WERI-Rb-1 (cell line): Measurements from ENCODE around the gene ERMN.
A peak's percentile ranks its signal among the peaks of the same experiment; 100 is the strongest.

Experiments used
- DNase-seq: peaks from one replicate; pipeline ENCODE4 v3.0.0-alpha.2; 2020
- H3K27ac ChIP-seq: fragments of 250-450 bp; sonication (Bioruptor Pico); 2 replicates; pipeline ENCODE4 v1.5.1; 2020; ENCODE audit warnings: mild to moderate bottlenecking, moderate library complexity
- H3K27me3 ChIP-seq: fragments of 250-450 bp; sonication (Bioruptor Pico); 2 replicates; pipeline ENCODE4 v1.5.1; 2021; ENCODE audit warnings: mild to moderate bottlenecking, low read depth, moderate library complexity; ENCODE audit not compliant: insufficient read depth, severe bottlenecking
- H3K36me3 ChIP-seq: fragments of 250-450 bp; sonication (Bioruptor Pico); 2 replicates; pipeline ENCODE4 v1.5.1; 2020; ENCODE audit warnings: mild to moderate bottlenecking, moderate library complexity
- H3K4me3 ChIP-seq: 2 replicates; pipeline ENCODE4 v1.5.1; 2011; ENCODE audit warnings: low read depth, mild to moderate bottlenecking, control low read depth, low read length
- H3K9me3 ChIP-seq: fragments of 250-450 bp; sonication (Bioruptor Pico); 2 replicates; pipeline ENCODE4 v1.5.1; 2021; ENCODE audit warnings: mild to moderate bottlenecking, moderate library complexity; ENCODE audit not compliant: severe bottlenecking
- TF ChIP-seq, protein P1 (sequence below): IDR thresholded peaks from 2 replicates; pipeline ENCODE4 v1.5.1; 2011; ENCODE audit warnings: low read depth, mild to moderate bottlenecking, control low read depth, inconsistent platforms, low read length

Gene ERMN

DNA sequence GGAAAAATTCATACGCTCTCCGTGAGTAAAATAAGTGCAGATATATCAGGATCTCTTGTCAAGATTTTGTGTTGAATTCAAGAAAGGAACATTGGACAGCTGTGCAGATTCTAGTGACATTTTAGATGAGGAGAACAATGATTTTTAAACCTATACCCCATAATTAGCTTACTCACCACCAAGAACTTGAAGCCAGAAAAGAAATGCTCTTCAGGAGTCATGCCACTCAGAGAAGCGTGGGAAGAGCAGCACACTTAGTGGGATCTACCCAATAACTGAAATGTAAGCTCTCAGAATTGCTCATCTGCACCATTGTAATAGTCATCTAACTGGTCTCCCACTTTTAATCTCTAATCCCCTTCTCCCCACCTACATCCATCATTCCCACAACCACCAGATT, 9.2 kb upstream of the ERMN start:
- no peaks in the 10 kb centered on the region for H3K9me3 ChIP-seq
- H3K27ac ChIP-seq, result no peak overlapping the region
- no peak for DNase-seq
- H3K36me3 ChIP-seq, result no peaks in the 10 kb centered on the region
- no peaks in the 10 kb centered on the region for H3K27me3 ChIP-seq
- H3K4me3 ChIP-seq, result no peak overlapping the region
- TF ChIP-seq, protein P1, sequence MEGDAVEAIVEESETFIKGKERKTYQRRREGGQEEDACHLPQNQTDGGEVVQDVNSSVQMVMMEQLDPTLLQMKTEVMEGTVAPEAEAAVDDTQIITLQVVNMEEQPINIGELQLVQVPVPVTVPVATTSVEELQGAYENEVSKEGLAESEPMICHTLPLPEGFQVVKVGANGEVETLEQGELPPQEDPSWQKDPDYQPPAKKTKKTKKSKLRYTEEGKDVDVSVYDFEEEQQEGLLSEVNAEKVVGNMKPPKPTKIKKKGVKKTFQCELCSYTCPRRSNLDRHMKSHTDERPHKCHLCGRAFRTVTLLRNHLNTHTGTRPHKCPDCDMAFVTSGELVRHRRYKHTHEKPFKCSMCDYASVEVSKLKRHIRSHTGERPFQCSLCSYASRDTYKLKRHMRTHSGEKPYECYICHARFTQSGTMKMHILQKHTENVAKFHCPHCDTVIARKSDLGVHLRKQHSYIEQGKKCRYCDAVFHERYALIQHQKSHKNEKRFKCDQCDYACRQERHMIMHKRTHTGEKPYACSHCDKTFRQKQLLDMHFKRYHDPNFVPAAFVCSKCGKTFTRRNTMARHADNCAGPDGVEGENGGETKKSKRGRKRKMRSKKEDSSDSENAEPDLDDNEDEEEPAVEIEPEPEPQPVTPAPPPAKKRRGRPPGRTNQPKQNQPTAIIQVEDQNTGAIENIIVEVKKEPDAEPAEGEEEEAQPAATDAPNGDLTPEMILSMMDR, result no peak

DNA sequence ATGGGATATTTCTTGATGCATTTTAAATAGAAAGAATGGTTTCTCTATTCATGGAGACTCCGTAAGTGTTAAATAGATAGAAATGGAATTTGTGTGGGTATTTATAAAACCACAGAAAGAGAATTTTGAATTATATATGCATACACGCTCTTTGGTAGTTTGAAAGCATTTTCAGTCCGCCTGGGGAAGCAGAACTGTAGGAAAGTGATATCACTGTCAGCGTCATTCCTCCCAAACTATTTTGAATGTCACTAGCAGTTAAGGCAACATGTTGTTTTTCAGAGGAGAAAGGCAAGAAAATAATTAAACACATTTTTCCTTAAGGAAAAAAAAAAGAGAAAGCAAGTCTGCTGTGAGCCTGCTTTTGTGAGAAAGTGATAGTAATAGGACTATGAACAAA, 8.7 kb upstream of the ERMN start:
- H3K27me3 ChIP-seq, result no peaks in the 10 kb centered on the region
- no peak overlapping the region for H3K4me3 ChIP-seq
- H3K36me3 ChIP-seq, result no peaks in the 10 kb centered on the region
- no peak for DNase-seq
- TF ChIP-seq, protein P1, result no peak
- H3K27ac ChIP-seq, result no peak overlapping the region
- no peaks in the 10 kb centered on the region for H3K9me3 ChIP-seq

DNA sequence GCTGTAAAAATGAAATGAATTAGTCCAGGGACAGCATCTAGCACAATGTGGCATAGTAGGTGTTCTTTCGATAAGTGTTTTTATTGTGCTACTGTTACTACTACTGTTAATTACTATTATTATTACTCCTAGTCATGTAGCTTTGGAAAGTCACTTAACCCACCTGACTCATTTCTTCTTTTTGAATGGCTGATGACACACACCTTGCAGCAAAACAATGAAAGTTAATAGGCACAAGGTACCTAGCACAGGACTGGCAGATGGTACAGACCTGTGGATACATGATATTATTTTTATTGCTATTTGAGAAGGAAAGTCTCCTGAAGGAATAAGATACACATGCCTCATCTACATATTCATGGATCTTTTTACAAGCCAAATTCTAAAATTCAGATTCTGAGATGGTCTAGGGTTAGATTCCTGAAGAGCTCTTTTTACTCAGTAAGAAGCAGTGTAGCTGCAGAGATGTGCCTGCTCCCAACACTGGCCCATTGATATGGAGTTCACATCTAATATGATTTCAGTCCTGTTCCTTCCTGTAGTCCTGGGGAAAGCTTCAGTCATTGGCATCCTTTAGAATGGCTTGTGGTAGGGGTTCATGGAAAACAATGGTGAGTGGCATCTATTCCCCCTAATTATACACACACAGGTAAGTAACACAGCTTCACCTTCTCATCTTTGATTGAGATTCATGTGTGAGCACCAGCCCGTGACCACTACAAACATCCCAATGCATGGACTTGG, 7.9 kb upstream of the ERMN start:
- no peaks in the 10 kb centered on the region for H3K36me3 ChIP-seq
- no peak overlapping the region for H3K4me3 ChIP-seq
- H3K27ac ChIP-seq, result no peak overlapping the region
- no peaks in the 10 kb centered on the region for H3K9me3 ChIP-seq
- H3K27me3 ChIP-seq, result no peaks in the 10 kb centered on the region
- TF ChIP-seq, protein P1, result no peak
- no peak for DNase-seq

DNA sequence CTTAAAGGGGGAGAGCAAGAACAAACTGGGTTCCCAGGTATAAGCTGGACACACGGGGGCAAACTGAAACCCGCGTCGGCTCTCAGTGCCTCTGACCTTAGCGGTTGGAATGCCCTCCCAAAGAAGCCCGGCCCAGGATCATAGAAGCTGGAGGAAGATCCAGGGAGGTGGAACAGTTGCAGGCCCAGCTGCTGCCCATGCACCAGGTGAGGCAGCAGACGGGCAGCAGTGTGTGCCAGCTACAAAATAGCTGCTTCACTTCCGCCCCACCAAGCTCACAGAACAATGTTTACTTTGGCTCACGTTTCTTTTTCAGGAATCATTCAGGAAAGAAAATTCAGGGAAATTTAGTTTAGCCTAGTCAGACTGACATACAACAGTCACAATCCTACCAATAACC, 3.9 kb upstream of the ERMN start:
- no peaks in the 10 kb centered on the region for H3K36me3 ChIP-seq
- no peak for DNase-seq
- TF ChIP-seq, protein P1, result no peak
- no peaks in the 10 kb centered on the region for H3K9me3 ChIP-seq
- H3K4me3 ChIP-seq, result no peak overlapping the region
- no peaks in the 10 kb centered on the region for H3K27me3 ChIP-seq
- no peak overlapping the region for H3K27ac ChIP-seq

DNA sequence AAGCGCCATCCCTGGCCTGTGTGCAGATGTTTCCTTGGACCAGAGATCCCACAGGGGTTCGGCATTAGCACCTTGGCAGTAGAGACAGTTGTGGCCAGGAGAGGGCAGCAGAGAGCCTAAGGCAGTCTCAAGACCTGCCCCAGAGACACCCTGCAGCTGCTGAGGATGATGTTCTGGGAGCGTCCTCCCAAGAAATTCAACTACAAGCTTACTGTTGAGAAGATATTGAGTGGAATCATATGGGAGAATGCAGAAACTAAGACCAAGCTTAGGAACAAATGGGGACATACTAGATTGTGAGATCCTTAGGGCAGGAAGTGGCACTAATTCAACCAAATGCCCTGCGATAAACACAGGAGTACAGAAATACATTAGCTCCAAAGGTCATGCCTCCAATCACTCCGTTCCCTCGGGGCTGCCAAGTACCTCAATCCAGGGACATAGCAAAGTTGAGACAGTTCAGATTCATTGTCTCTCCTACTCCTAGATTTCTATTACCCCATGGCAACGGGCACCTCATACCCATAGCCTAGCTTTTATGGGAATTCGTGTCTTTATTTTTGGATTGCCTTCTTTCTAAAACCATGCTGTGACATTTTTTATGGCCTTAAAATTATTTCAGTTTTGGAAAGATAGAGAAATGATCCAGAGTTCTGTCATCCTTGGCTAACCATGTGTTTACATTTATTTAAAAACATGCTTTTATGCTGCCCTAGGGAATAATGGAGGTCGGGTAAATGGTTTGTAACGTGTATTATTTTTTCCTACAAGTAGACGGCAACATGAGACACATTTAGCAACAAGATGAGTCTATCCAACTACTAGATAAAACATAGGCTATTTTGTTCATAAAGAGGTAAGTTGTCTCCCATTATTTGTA, 2.2 kb upstream of the ERMN start:
- H3K4me3 ChIP-seq, result 0 out of 2 replicates have a peak overlapping the region, but pooled peaks have one; percentile 11
- TF ChIP-seq, protein P1, result peak; percentile 93

More for the DNA sequence above, 2.2 kb upstream of the ERMN start:
- DNase-seq, result peak; percentile 93
- Histone ChIP-seq H3K27me3 (no peaks in the 10 kb centered on the region), H3K9me3 (no peaks in the 10 kb centered on the region), H3K36me3 (no peaks in the 10 kb centered on the region), H3K27ac (peak overlapping the region; percentile 78)
